ENCODE data around the gene DENND1A.

DNA sequence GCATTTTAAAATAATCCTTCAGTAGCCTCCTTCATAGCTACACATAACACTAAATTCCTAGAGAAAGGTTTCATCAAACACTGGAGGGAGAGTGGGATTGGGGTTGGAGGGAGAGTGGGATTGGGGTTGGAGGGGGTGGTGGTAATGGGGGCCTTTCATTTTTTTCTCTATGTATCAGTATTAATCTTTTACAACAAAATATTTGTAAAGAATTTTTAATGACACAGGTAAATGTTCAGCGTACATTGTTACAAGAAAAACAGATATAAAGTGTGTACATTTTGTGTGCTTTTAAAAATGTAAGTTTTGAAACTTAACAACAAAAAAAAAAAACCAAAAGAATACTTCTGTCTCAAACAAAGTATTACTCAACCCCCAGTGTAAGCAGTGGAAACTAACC lies 266.4 kb downstream of the DENND1A start:
- TF ChIP-seq POLR2A (IDR thresholded peaks at IDR 0.05) (no peak), EP300 (IDR thresholded peaks at IDR 0.05) (no peak)
